Vagina (tissue), 2 donors: Measurements from ENCODE around the gene HSPA12A. TPM values are rescaled to one million over a fixed set of nuclear protein-coding genes. Genes with fewer than 3 reads are reported as not detected.

Source experiments
- DNase-seq, 2 donors: peaks; one replicate each; pipeline ENCODE4 v3.0.0-alpha.2; 2017; ENCODE audit errors: extremely low spot score in 2 of 2
- H3K27ac ChIP-seq: fragments of 200-600 bp; sonication (generic); one replicate; pipeline ENCODE4 v1.5.1; 2019
- H3K27me3 ChIP-seq: fragments of 200-600 bp; sonication (generic); one replicate; pipeline ENCODE4 v1.5.1; 2019
- H3K36me3 ChIP-seq, 2 donors: fragments of 200-600 bp; sonication (generic); one replicate each; pipeline ENCODE4 v1.5.1; 2017 to 2019
- H3K4me1 ChIP-seq: fragments of 200-600 bp; sonication (generic); one replicate; pipeline ENCODE4 v1.5.1; 2019
- H3K4me3 ChIP-seq, 2 donors: fragments of 200-600 bp; sonication (generic); 1 replicate in 1 of 2; 2 replicates in 1 of 2; pipeline ENCODE4 v1.5.1; 2016 to 2019
- H3K9me3 ChIP-seq: fragments of 200-600 bp; sonication (generic); one replicate; pipeline ENCODE4 v1.5.1; 2019
- CTCF ChIP-seq, 3 experiments: fragments of 450-650 bp in 2 of 3; fragments of 200-600 bp in 1 of 3; sonication (generic) in 1 of 3; IDR thresholded peaks; one replicate each; pipeline ENCODE4 v1.5.1; 2017 to 2019; ENCODE audit warnings: antibody characterized with exemption in 3 of 3, mild to moderate bottlenecking in 2 of 3, moderate library complexity in 2 of 3
- POLR2A ChIP-seq, 2 donors: fragments of 450-650 bp; IDR thresholded peaks; one replicate each; pipeline ENCODE4 v1.6.1; 2017; ENCODE audit warnings: antibody characterized with exemption in 2 of 2, mild to moderate bottlenecking in 2 of 2, moderate library complexity in 2 of 2
- POLR2AphosphoS5 ChIP-seq, 2 donors: sonication (generic); formaldehyde crosslinking; IDR thresholded peaks; one replicate each; pipeline ENCODE4 v1.9.0; 2017; ENCODE audit warnings: antibody characterized with exemption in 2 of 2, mild to moderate bottlenecking in 2 of 2, low read depth in 1 of 2; ENCODE audit not compliant: insufficient read depth in 1 of 2
- intact Hi-C: fragments of 100-400 bp; cut with DNase I; formaldehyde crosslinking; loops from one replicate; pipeline ENCODE4 v1.15.1; 2023
- total RNA-seq: library from RNA; depleted of rRNA; stranded (reverse); fragments of >200 nt; gene quantifications from one replicate; pipeline ENCODE4 v1.2.3, GENCODE V29; 2016

HSPA12A gene
- total RNA-seq, 1 donor from 2014 or later, result 28.7 TPM

- Histone ChIP-seq H3K4me1 (no peaks in the 10 kb centered on the region), H3K27ac (no peak overlapping the region), H3K27me3 (no peaks in the 10 kb centered on the region), H3K9me3 (no peaks in the 10 kb centered on the region), H3K4me3 (no peak overlapping the region), H3K36me3 (no peaks in the 10 kb centered on the region)
- TF ChIP-seq POLR2AphosphoS5 (IDR thresholded peaks at IDR 0.05; ENCODE audit: insufficient read depth in 1 of 2, low read depth in 1 of 2) (no peak), CTCF (IDR thresholded peaks at IDR 0.05) (no peak), POLR2A (IDR thresholded peaks at IDR 0.05) (no peak)
- no peak for DNase-seq
- intact Hi-C loops, result no loop called here
Measured at GRCh38 chr10:116705498-116705897, 36.9 kb downstream of the HSPA12A start.

DNA sequence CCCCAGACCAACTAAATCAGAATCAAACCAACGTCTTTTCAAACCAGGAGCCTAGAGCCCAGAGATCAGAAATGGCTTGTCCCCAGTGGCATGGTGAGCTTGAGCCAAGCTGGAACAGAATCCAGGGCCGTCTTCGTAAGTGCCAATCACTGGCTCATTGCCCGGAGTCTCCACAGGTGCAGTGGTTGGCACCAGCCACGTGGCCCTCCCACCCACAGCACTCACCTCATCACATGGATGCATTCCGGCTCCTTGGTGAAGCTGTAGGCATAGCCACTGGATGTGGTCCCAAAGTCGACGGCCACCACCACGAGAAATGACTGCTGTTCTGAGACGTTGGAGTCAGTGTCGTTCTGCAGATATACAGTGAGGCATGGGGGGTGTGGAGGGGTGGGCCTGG, 37.4 kb downstream of the HSPA12A start:
- TF ChIP-seq POLR2A (IDR thresholded peaks at IDR 0.05) (no peak), POLR2AphosphoS5 (IDR thresholded peaks at IDR 0.05; ENCODE audit: insufficient read depth in 1 of 2, low read depth in 1 of 2) (no peak), CTCF (IDR thresholded peaks at IDR 0.05) (no peak)
- Histone ChIP-seq H3K27ac (no peak overlapping the region), H3K4me3 (no peak overlapping the region), H3K27me3 (no peaks in the 10 kb centered on the region), H3K9me3 (no peaks in the 10 kb centered on the region), H3K4me1 (no peaks in the 10 kb centered on the region), H3K36me3 (no peaks in the 10 kb centered on the region)
- intact Hi-C loops, result no loop called here
- DNase-seq, result no peak

DNA sequence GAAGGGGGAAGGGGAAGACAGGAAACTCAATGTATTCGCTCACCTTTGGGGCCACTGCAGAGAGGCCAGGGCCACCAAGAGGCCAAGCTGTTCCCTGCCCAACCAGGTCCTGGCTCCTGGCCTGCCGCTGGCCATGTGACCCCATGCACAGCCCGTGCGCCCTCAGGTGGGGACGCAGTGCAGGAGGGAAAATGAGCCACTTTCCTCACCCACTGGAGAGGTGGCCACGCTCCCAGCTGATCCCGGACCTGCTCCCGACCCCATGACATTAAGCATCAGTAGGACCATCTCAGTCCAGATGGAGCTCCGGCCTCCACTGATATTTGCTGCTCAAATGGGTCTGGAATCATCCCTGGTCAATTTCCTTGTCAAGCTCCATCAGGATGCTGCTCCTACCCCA, 40.2 kb downstream of the HSPA12A start:
- Histone ChIP-seq H3K4me3 (no peak overlapping the region), H3K27ac (no peak overlapping the region), H3K36me3 (no peaks in the 10 kb centered on the region), H3K4me1 (no peaks in the 10 kb centered on the region), H3K27me3 (no peaks in the 10 kb centered on the region), H3K9me3 (no peaks in the 10 kb centered on the region)
- intact Hi-C loops, result no loop called here
- no peak for TF ChIP-seq CTCF (IDR thresholded peaks at IDR 0.05)
- no peak for TF ChIP-seq POLR2A (IDR thresholded peaks at IDR 0.05)
- no peak for TF ChIP-seq POLR2AphosphoS5 (IDR thresholded peaks at IDR 0.05; ENCODE audit: insufficient read depth in 1 of 2, low read depth in 1 of 2)
- DNase-seq, result no peak

- intact Hi-C loops, result no loop called here
- no peak overlapping the region for H3K27ac ChIP-seq
- TF ChIP-seq POLR2A (IDR thresholded peaks at IDR 0.05), result no peak
- no peak for TF ChIP-seq CTCF (IDR thresholded peaks at IDR 0.05)
- no peak for TF ChIP-seq POLR2AphosphoS5 (IDR thresholded peaks at IDR 0.05; ENCODE audit: insufficient read depth in 1 of 2, low read depth in 1 of 2)
- H3K36me3 ChIP-seq, result no peaks in the 10 kb centered on the region
- no peak overlapping the region for H3K4me3 ChIP-seq
- no peaks in the 10 kb centered on the region for H3K9me3 ChIP-seq
- H3K4me1 ChIP-seq, result no peaks in the 10 kb centered on the region
- H3K27me3 ChIP-seq, result no peaks in the 10 kb centered on the region
- DNase-seq, result no peak
Measured at GRCh38 chr10:116699471-116700150, 42.8 kb downstream of the HSPA12A start.

DNA sequence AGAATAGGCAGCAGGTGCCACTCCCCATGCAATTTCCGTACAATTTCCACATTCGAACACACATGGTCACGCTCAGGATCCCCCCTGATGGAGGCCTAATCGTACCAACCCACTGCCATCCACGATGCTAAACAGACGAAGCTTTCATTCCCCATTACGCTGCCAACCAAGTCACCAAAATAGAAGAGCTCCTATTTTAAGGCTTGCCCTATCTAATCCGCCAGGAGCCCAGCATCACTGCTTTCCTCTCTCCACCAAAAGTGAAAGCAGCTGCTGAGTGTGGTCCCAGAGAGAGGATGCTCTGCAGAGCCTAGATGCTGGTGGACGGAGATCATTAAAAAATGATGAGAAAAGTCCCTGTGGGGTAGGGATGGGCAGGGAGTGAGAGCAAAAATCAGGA, 43.3 kb downstream of the HSPA12A start:
- Histone ChIP-seq H3K36me3 (no peaks in the 10 kb centered on the region), H3K27me3 (no peaks in the 10 kb centered on the region), H3K9me3 (no peaks in the 10 kb centered on the region), H3K27ac (no peak overlapping the region), H3K4me1 (no peaks in the 10 kb centered on the region), H3K4me3 (no peak overlapping the region)
- DNase-seq, result no peak
- TF ChIP-seq POLR2A (IDR thresholded peaks at IDR 0.05) (no peak), POLR2AphosphoS5 (IDR thresholded peaks at IDR 0.05; ENCODE audit: insufficient read depth in 1 of 2, low read depth in 1 of 2) (no peak), CTCF (IDR thresholded peaks at IDR 0.05) (no peak)
- intact Hi-C loops, result no loop called here
